Esophagus squamous epithelium (tissue), 4 donors: ENCODE measurements around the gene DAPP1.

ENCODE experiments used
- CTCF ChIP-seq, 6 experiments: fragments of 450-650 bp in 4 of 6; fragments of 200-600 bp in 2 of 6; sonication (generic) in 2 of 6; IDR thresholded peaks; one replicate each; pipeline ENCODE4 v1.5.1; 2016 to 2019; ENCODE audit warnings: antibody characterized with exemption in 6 of 6, mild to moderate bottlenecking in 4 of 6, moderate library complexity in 4 of 6
- POLR2A ChIP-seq, 4 donors: fragments of 450-650 bp; IDR thresholded peaks; one replicate each; pipeline ENCODE4 v1.6.1; 2017; ENCODE audit warnings: antibody characterized with exemption in 4 of 4, mild to moderate bottlenecking in 4 of 4, moderate library complexity in 3 of 4

GRCh38 chr4:99856166-99856565 is 39.5 kb downstream of the DAPP1 start:
- TF ChIP-seq CTCF (IDR thresholded peaks at IDR 0.05): no peak
- TF ChIP-seq POLR2A (IDR thresholded peaks at IDR 0.05): no peak
